Measurements from ENCODE around the gene ANKLE1.

The ANKLE1 gene

GRCh38 chr19:17324357-17325114 lies 42.8 kb downstream of the ANKLE1 start:
- Histone ChIP-seq H3K9ac (ENCODE audit: low read depth, low read length) (no peak overlapping the region), H3K27ac (ENCODE audit: low read depth, low read length) (no peak overlapping the region), H3K9me3 (ENCODE audit: insufficient read depth, low read depth, low read length) (no peaks in the 10 kb centered on the region), H3K4me3 (ENCODE audit: low read length) (no peak overlapping the region), H3K36me3 (ENCODE audit: insufficient read depth, low read length) (peaks cover 40% of the 10 kb centered on the region), H3K27me3 (ENCODE audit: insufficient read depth, low read length) (peaks cover 4% of the 10 kb centered on the region), H3K4me1 (ENCODE audit: insufficient read depth, low read length) (0 out of 2 replicates have a peak, but pooled peaks cover 4% of the 10 kb centered on the region)
- WGBS, result 94% methylated on average over 28 of the region's 28 CpGs

- Histone ChIP-seq H3K4me1 (ENCODE audit: insufficient read depth, low read length) (0 out of 2 replicates have a peak, but pooled peaks cover 4% of the 10 kb centered on the region), H3K27me3 (ENCODE audit: insufficient read depth, low read length) (peaks cover 7% of the 10 kb centered on the region), H3K36me3 (ENCODE audit: insufficient read depth, low read length) (peaks cover 35% of the 10 kb centered on the region), H3K27ac (ENCODE audit: low read depth, low read length) (no peak overlapping the region), H3K4me3 (ENCODE audit: low read length) (no peak overlapping the region), H3K9me3 (ENCODE audit: insufficient read depth, low read depth, low read length) (no peaks in the 10 kb centered on the region), H3K9ac (ENCODE audit: low read depth, low read length) (no peak overlapping the region)
- WGBS, result 97% methylated on average over 20 of the region's 20 CpGs
These were observed 43.4 kb downstream of the ANKLE1 start for GRCh38 chr19:17325133-17325532.

GRCh38 chr19:17325881-17326594 lies 44.3 kb downstream of the ANKLE1 start:
- Histone ChIP-seq H3K27me3 (ENCODE audit: insufficient read depth, low read length) (peaks cover 7% of the 10 kb centered on the region), H3K9ac (ENCODE audit: low read depth, low read length) (no peak overlapping the region), H3K4me3 (ENCODE audit: low read length) (no peak overlapping the region), H3K36me3 (ENCODE audit: insufficient read depth, low read length) (peaks cover 27% of the 10 kb centered on the region), H3K4me1 (ENCODE audit: insufficient read depth, low read length) (0 out of 2 replicates have a peak, but pooled peaks cover 4% of the 10 kb centered on the region), H3K9me3 (ENCODE audit: insufficient read depth, low read depth, low read length) (no peaks in the 10 kb centered on the region), H3K27ac (ENCODE audit: low read depth, low read length) (no peak overlapping the region; the same call in 1 of the 2 replicates)
- WGBS, result 96% methylated on average over 17 of the region's 17 CpGs

- H3K9me3 ChIP-seq (ENCODE audit: insufficient read depth, low read depth, low read length), result no peaks in the 10 kb centered on the region
- 0 out of 2 replicates have a peak, but pooled peaks cover 4% of the 10 kb centered on the region for H3K4me1 ChIP-seq (ENCODE audit: insufficient read depth, low read length)
- H3K4me3 ChIP-seq (ENCODE audit: low read length), result peak overlapping the region; percentile 71; the same call in 1 of the 2 replicates
- 81% methylated on average over 11 of the region's 11 CpGs for WGBS
- no peak overlapping the region for H3K9ac ChIP-seq (ENCODE audit: low read depth, low read length)
- H3K36me3 ChIP-seq (ENCODE audit: insufficient read depth, low read length), result peaks cover 23% of the 10 kb centered on the region
- no peak overlapping the region for H3K27ac ChIP-seq (ENCODE audit: low read depth, low read length)
- peaks cover 7% of the 10 kb centered on the region for H3K27me3 ChIP-seq (ENCODE audit: insufficient read depth, low read length)
These were observed 44.9 kb downstream of the ANKLE1 start for GRCh38 chr19:17326595-17326966.

- H3K9ac ChIP-seq (ENCODE audit: low read depth, low read length), result peak overlapping the region; percentile 54
- no peaks in the 10 kb centered on the region for H3K9me3 ChIP-seq (ENCODE audit: insufficient read depth, low read depth, low read length)
- 0 out of 2 replicates have a peak, but pooled peaks cover 4% of the 10 kb centered on the region for H3K4me1 ChIP-seq (ENCODE audit: insufficient read depth, low read length)
- peaks cover 17% of the 10 kb centered on the region for H3K36me3 ChIP-seq (ENCODE audit: insufficient read depth, low read length)
- H3K4me3 ChIP-seq (ENCODE audit: low read length), result peak overlapping the region; percentile 71
- H3K27me3 ChIP-seq (ENCODE audit: insufficient read depth, low read length), result peaks cover 7% of the 10 kb centered on the region
- WGBS, result 66% methylated on average over 27 of the region's 27 CpGs
- peak overlapping the region; percentile 86 for H3K27ac ChIP-seq (ENCODE audit: low read depth, low read length)
These were observed 45.5 kb downstream of the ANKLE1 start for GRCh38 chr19:17327068-17327653.

- H3K4me1 ChIP-seq (ENCODE audit: insufficient read depth, low read length), result 0 out of 2 replicates have a peak, but pooled peaks cover 4% of the 10 kb centered on the region
- peak overlapping the region; percentile 83 for H3K9ac ChIP-seq (ENCODE audit: low read depth, low read length)
- peaks cover 7% of the 10 kb centered on the region for H3K27me3 ChIP-seq (ENCODE audit: insufficient read depth, low read length)
- H3K4me3 ChIP-seq (ENCODE audit: low read length), result peak overlapping the region; percentile 71
- peaks cover 19% of the 10 kb centered on the region for H3K36me3 ChIP-seq (ENCODE audit: insufficient read depth, low read length)
- H3K27ac ChIP-seq (ENCODE audit: low read depth, low read length), result peak overlapping the region; percentile 86
- no peaks in the 10 kb centered on the region for H3K9me3 ChIP-seq (ENCODE audit: insufficient read depth, low read depth, low read length)
- WGBS, result 3% methylated on average over 62 of the region's 64 CpGs
These were observed 46.2 kb downstream of the ANKLE1 start for GRCh38 chr19:17327654-17328516.

- Histone ChIP-seq H3K36me3 (ENCODE audit: insufficient read depth, low read length) (peaks cover 23% of the 10 kb centered on the region), H3K4me1 (ENCODE audit: insufficient read depth, low read length) (0 out of 2 replicates have a peak, but pooled peaks cover 4% of the 10 kb centered on the region), H3K9ac (ENCODE audit: low read depth, low read length) (peak overlapping the region; percentile 83), H3K4me3 (ENCODE audit: low read length) (peak overlapping the region; percentile 71), H3K9me3 (ENCODE audit: insufficient read depth, low read depth, low read length) (no peaks in the 10 kb centered on the region), H3K27me3 (ENCODE audit: insufficient read depth, low read length) (peaks cover 7% of the 10 kb centered on the region), H3K27ac (ENCODE audit: low read depth, low read length) (peak overlapping the region; percentile 86)
- 16% methylated on average over 85 of the region's 94 CpGs for WGBS
These were observed 47.0 kb downstream of the ANKLE1 start for GRCh38 chr19:17328517-17329365.

GRCh38 chr19:17329366-17330261 lies 47.9 kb downstream of the ANKLE1 start:
- Histone ChIP-seq H3K27ac (ENCODE audit: low read depth, low read length) (no peak overlapping the region), H3K9ac (ENCODE audit: low read depth, low read length) (peak overlapping the region; percentile 52; the same call in 1 of the 2 replicates), H3K4me1 (ENCODE audit: insufficient read depth, low read length) (0 out of 2 replicates have a peak, but pooled peaks cover 4% of the 10 kb centered on the region), H3K36me3 (ENCODE audit: insufficient read depth, low read length) (peaks cover 23% of the 10 kb centered on the region), H3K9me3 (ENCODE audit: insufficient read depth, low read depth, low read length) (no peaks in the 10 kb centered on the region), H3K4me3 (ENCODE audit: low read length) (no peak overlapping the region), H3K27me3 (ENCODE audit: insufficient read depth, low read length) (peaks cover 7% of the 10 kb centered on the region)
- 82% methylated on average over 51 of the region's 51 CpGs for WGBS

GRCh38 chr19:17330262-17331044 lies 48.8 kb downstream of the ANKLE1 start:
- H3K27ac ChIP-seq (ENCODE audit: low read depth, low read length), result no peak overlapping the region
- H3K4me1 ChIP-seq (ENCODE audit: insufficient read depth, low read length), result 0 out of 2 replicates have a peak, but pooled peaks cover 4% of the 10 kb centered on the region
- no peak overlapping the region for H3K4me3 ChIP-seq (ENCODE audit: low read length)
- H3K27me3 ChIP-seq (ENCODE audit: insufficient read depth, low read length), result peaks cover 7% of the 10 kb centered on the region
- H3K9me3 ChIP-seq (ENCODE audit: insufficient read depth, low read depth, low read length), result no peaks in the 10 kb centered on the region
- H3K36me3 ChIP-seq (ENCODE audit: insufficient read depth, low read length), result peaks cover 16% of the 10 kb centered on the region
- WGBS, result 91% methylated on average over 24 of the region's 24 CpGs
- no peak overlapping the region for H3K9ac ChIP-seq (ENCODE audit: low read depth, low read length)
